HCT116 (cell line): ENCODE results near the gene CYSTM1. TPM values are rescaled to one million over a fixed set of nuclear protein-coding genes. Genes with fewer than 3 reads are reported as not detected.

ENCODE experiments used
- ATAC-seq: fragments of 200-7000 bp; cut with Tn5 transposase; 2 replicates; pipeline ENCODE4 v1.9.1; 2020; ENCODE audit warnings: mild to moderate bottlenecking, moderate library complexity
- BruUV-seq: library from RNA; stranded (reverse); fragments of 400-500 nt; replicated peaks from 2 replicates; lab custom pipeline; 2021; lab: Mats Ljungman, UMichigan
- CTCF ChIA-PET: fragments of 300-600 bp; sonication (Branson Sonifier 250); formaldehyde crosslinking; loops from one replicate; lab custom pipeline; 2021; ENCODE audit warnings: antibody characterized with exemption; lab: Charles Lee
- POLR2A ChIA-PET: fragments of 300-600, 350-600 bp; sonication (Branson Sonifier 250); formaldehyde crosslinking; loops from one replicate; lab custom pipeline; 2021; ENCODE audit warnings: antibody characterized with exemption; lab: Charles Lee
- RAD21 ChIA-PET, 2 experiments: fragments of 300-600 bp; sonication (Branson Sonifier 250); formaldehyde crosslinking; loops; one replicate each; lab custom pipeline; 2023; ENCODE audit warnings: low total read pairs in 2 of 2; ENCODE audit not compliant: uncharacterized antibody in 2 of 2, unreplicated experiment in 2 of 2, low non-redundant PET in 1 of 2; lab: Charles Lee
- DNase-seq: peaks from one replicate; pipeline ENCODE4 v3.0.0-alpha.2; 2010; ENCODE audit warnings: low read depth, low spot score
- H2AFZ ChIP-seq: fragments of 200-600 bp; shearing (Covaris generic), sonication (generic); 2 replicates; pipeline ENCODE4 v1.6.1; 2017; ENCODE audit warnings: low read depth, mixed run types, mixed read lengths, antibody characterized with exemption, low read length; ENCODE audit not compliant: poor library complexity, severe bottlenecking
- H3K27ac ChIP-seq: 2 replicates; pipeline ENCODE4 v1.5.1; 2012; ENCODE audit warnings: low read depth, low read length
- H3K27me3 ChIP-seq: fragments of 200-600 bp; sonication (generic); 2 replicates; pipeline ENCODE4 v1.6.1; 2016; ENCODE audit warnings: mixed run types, low read length, mixed read lengths; ENCODE audit not compliant: insufficient read depth
- H3K36me3 ChIP-seq, 2 experiments: fragments of 200-500 bp in 1 of 2; fragments of 200-600 bp in 1 of 2; sonication (Bioruptor generic) in 1 of 2; sonication (generic) in 1 of 2; 2 replicates each; pipeline versions ENCODE4 v1.5.1 to v1.6.1; 2014 to 2016; ENCODE audit warnings: low read length in 2 of 2, inconsistent platforms in 1 of 2, mixed read lengths in 1 of 2, mixed run types in 1 of 2; ENCODE audit not compliant: insufficient read depth in 2 of 2, control insufficient read depth in 1 of 2
- H3K4me1 ChIP-seq, 2 experiments: fragments of 200-600 bp in 1 of 2; sonication (generic) in 1 of 2; 2 replicates each; pipeline versions ENCODE4 v1.5.1 to v1.6.1; 2012 to 2017; ENCODE audit warnings: low read length in 2 of 2, inconsistent platforms in 1 of 2, mild to moderate bottlenecking in 1 of 2, mixed read lengths in 1 of 2, mixed run types in 1 of 2, moderate library complexity in 1 of 2; ENCODE audit not compliant: insufficient read depth in 2 of 2, control insufficient read depth in 1 of 2
- H3K4me2 ChIP-seq: fragments of 200-600 bp; sonication (generic); 2 replicates; pipeline ENCODE4 v1.6.1; 2017; ENCODE audit warnings: mixed run types, low read length, mixed read lengths
- H3K4me3 ChIP-seq, 2 experiments: fragments of 200-600 bp in 1 of 2; sonication (generic) in 1 of 2; replicated peaks in 1 of 2; 2 replicates each; pipeline ENCODE4 v1.5.1; 2011 to 2016; ENCODE audit warnings: low read length in 2 of 2, control low read depth in 1 of 2, low read depth in 1 of 2, mild to moderate bottlenecking in 1 of 2, mixed read lengths in 1 of 2, mixed run types in 1 of 2
- H3K79me2 ChIP-seq: fragments of 200-600 bp; sonication (generic); 2 replicates; pipeline ENCODE4 v1.6.1; 2017; ENCODE audit warnings: mild to moderate bottlenecking, mixed run types, low read length, moderate library complexity, mixed read lengths; ENCODE audit not compliant: insufficient read depth
- H3K9ac ChIP-seq: fragments of 200-600 bp; sonication (generic); 2 replicates; pipeline ENCODE4 v1.6.1; 2016; ENCODE audit warnings: low read length, mixed read lengths
- H3K9me2 ChIP-seq: fragments of 200-600 bp; sonication (generic), shearing (Covaris generic); 2 replicates; pipeline ENCODE4 v1.6.1; 2017; ENCODE audit warnings: mixed run types, mild to moderate bottlenecking, moderate library complexity; ENCODE audit not compliant: insufficient read depth
- H3K9me3 ChIP-seq, 2 experiments: fragments of 200-500 bp in 1 of 2; fragments of 200-600 bp in 1 of 2; sonication (Bioruptor generic) in 1 of 2; sonication (generic) in 1 of 2; 2 replicates each; pipeline ENCODE4 v1.6.1; 2014 to 2017; ENCODE audit warnings: low read length in 2 of 2, mixed read lengths in 2 of 2, inconsistent platforms in 1 of 2, low read depth in 1 of 2, mild to moderate bottlenecking in 1 of 2, mixed run types in 1 of 2, moderate library complexity in 1 of 2; ENCODE audit not compliant: control insufficient read depth in 1 of 2, insufficient read depth in 1 of 2
- H4K20me1 ChIP-seq: fragments of 200-600 bp; sonication (generic), shearing (Covaris generic); 2 replicates; pipeline ENCODE4 v1.6.1; 2017; ENCODE audit warnings: mixed run types, mild to moderate bottlenecking, moderate library complexity; ENCODE audit not compliant: insufficient read depth
- CEBPB ChIP-seq: IDR thresholded peaks from 2 replicates; pipeline ENCODE4 v1.6.1; 2012; ENCODE audit warnings: low read depth
- EGR1 ChIP-seq: IDR thresholded peaks from 2 replicates; pipeline ENCODE4 v1.6.1; 2012; ENCODE audit warnings: low read depth
- ELF1 ChIP-seq: IDR thresholded peaks from 2 replicates; pipeline ENCODE4 v1.6.1; 2012; ENCODE audit warnings: low read depth, borderline replicate concordance
- EZH2 ChIP-seq: fragments of 200-600 bp; sonication (generic); IDR thresholded peaks from 2 replicates; pipeline ENCODE4 v1.6.1; 2017; ENCODE audit warnings: antibody characterized with exemption, mixed run types
- EZH2phosphoT487 ChIP-seq: fragments of 200-600 bp; IDR thresholded peaks from 2 replicates; pipeline ENCODE4 v1.6.1; 2018; ENCODE audit warnings: antibody characterized with exemption, borderline replicate concordance
- FOSL1 ChIP-seq: IDR thresholded peaks from 2 replicates; pipeline ENCODE4 v1.6.1; 2012; ENCODE audit warnings: low read depth
- POLR2A ChIP-seq: IDR thresholded peaks from 2 replicates; pipeline ENCODE4 v1.7.0; 2011; ENCODE audit warnings: borderline replicate concordance; ENCODE audit not compliant: insufficient read depth, insufficient read length; ENCODE audit errors: extremely low read depth
- RAD21 ChIP-seq: IDR thresholded peaks from 2 replicates; pipeline ENCODE4 v1.6.1; 2012; ENCODE audit warnings: low read depth, mild to moderate bottlenecking
- SIN3A ChIP-seq: IDR thresholded peaks from 2 replicates; pipeline ENCODE4 v1.6.1; 2012; ENCODE audit warnings: low read depth
- SRF ChIP-seq: IDR thresholded peaks from 2 replicates; pipeline ENCODE4 v1.6.1; 2012; ENCODE audit warnings: low read depth
- TCF7L2 ChIP-seq: IDR thresholded peaks from 2 replicates; pipeline ENCODE4 v1.7.0; 2011; ENCODE audit warnings: borderline replicate concordance, inconsistent platforms; ENCODE audit not compliant: insufficient read depth, insufficient read length; ENCODE audit errors: extremely low read depth
- ZFX ChIP-seq: fragments of 450-650 bp; IDR thresholded peaks from 2 replicates; pipeline ENCODE4 v1.6.1; 2017
- ZNF274 ChIP-seq: fragments of 200-500 bp; sonication (Bioruptor generic); IDR thresholded peaks from 2 replicates; pipeline ENCODE4 v1.6.1; 2014; ENCODE audit warnings: mild to moderate bottlenecking, low read depth, low read length, inconsistent platforms
- intact Hi-C: fragments of 100-400 bp; cut with micrococcal nuclease; formaldehyde crosslinking; loops from 2 replicates; pipeline ENCODE4 v1.10.0; 2022
- total RNA-seq: library from RNA; stranded (reverse); gene quantifications from one replicate; pipeline ENCODE4 v1.2.1, GENCODE V29; 2021; ENCODE audit not compliant: unreplicated experiment
- TF ChIP-seq, protein P1 (sequence below): IDR thresholded peaks from 2 replicates; pipeline ENCODE4 v1.6.1; 2012; ENCODE audit warnings: low read depth
- TF ChIP-seq, protein P2 (sequence below), 3 experiments: fragments of 200-600 bp in 1 of 3; sonication (generic) in 1 of 3; IDR thresholded peaks in 2 of 3; conservative IDR thresholded peaks in 1 of 3; 2 replicates each; pipeline ENCODE4 v1.5.1; 2012 to 2017; ENCODE audit warnings: low read depth in 2 of 3, low read length in 2 of 3, antibody characterized with exemption in 1 of 3, borderline replicate concordance in 1 of 3, control low read depth in 1 of 3, mild to moderate bottlenecking in 1 of 3, mixed read lengths in 1 of 3, mixed run types in 1 of 3, moderate library complexity in 1 of 3; ENCODE audit not compliant: insufficient read depth in 1 of 3
- TF ChIP-seq, protein P3 (sequence below): IDR thresholded peaks from 2 replicates; pipeline ENCODE4 v1.6.1; 2012
- TF ChIP-seq, protein P4 (sequence below): IDR thresholded peaks from 2 replicates; pipeline ENCODE4 v1.6.1; 2011; ENCODE audit warnings: mild to moderate bottlenecking, low read length, moderate library complexity; ENCODE audit not compliant: insufficient replicate concordance; ENCODE audit errors: extremely low read depth
- TF ChIP-seq, protein P5 (sequence below): IDR thresholded peaks from 2 replicates; pipeline ENCODE4 v1.6.1; 2012

Gene CYSTM1
- total RNA-seq, 1 experiment from 2014 or later, result 56.0 TPM

DNA sequence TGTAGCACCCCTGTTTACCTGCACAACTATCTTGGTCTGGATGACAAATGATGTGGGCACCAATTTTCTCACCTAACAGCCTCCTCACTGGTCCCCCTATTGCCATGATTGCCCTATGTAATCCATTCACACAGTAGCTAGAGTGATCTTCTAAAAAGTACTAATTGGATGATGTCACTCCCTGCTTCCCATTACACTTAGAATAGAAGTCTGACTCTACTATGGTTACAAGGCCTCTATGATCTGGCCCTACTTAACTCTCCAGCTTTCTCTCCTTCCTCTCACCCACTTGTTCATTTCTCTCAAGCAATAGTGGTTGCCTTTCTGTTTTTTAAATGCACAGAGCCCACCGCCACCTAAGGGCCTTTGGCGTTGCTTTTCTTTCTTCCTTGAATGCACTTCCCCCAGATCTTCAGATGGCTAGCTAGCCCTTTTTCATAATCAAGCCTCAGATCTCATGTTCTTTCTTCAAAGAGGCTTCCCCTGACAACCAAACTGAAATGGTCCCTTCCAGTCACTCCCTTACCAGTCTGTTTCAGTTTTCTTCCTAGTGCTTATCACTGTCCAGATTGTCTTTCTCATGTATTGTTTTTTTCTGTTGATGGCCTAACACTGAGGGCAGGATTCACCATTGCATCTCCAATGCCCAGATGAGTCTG, 40.6 kb upstream of the CYSTM1 start (continued):
- TF ChIP-seq, protein P1, sequence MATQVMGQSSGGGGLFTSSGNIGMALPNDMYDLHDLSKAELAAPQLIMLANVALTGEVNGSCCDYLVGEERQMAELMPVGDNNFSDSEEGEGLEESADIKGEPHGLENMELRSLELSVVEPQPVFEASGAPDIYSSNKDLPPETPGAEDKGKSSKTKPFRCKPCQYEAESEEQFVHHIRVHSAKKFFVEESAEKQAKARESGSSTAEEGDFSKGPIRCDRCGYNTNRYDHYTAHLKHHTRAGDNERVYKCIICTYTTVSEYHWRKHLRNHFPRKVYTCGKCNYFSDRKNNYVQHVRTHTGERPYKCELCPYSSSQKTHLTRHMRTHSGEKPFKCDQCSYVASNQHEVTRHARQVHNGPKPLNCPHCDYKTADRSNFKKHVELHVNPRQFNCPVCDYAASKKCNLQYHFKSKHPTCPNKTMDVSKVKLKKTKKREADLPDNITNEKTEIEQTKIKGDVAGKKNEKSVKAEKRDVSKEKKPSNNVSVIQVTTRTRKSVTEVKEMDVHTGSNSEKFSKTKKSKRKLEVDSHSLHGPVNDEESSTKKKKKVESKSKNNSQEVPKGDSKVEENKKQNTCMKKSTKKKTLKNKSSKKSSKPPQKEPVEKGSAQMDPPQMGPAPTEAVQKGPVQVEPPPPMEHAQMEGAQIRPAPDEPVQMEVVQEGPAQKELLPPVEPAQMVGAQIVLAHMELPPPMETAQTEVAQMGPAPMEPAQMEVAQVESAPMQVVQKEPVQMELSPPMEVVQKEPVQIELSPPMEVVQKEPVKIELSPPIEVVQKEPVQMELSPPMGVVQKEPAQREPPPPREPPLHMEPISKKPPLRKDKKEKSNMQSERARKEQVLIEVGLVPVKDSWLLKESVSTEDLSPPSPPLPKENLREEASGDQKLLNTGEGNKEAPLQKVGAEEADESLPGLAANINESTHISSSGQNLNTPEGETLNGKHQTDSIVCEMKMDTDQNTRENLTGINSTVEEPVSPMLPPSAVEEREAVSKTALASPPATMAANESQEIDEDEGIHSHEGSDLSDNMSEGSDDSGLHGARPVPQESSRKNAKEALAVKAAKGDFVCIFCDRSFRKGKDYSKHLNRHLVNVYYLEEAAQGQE, result no peak

DNA sequence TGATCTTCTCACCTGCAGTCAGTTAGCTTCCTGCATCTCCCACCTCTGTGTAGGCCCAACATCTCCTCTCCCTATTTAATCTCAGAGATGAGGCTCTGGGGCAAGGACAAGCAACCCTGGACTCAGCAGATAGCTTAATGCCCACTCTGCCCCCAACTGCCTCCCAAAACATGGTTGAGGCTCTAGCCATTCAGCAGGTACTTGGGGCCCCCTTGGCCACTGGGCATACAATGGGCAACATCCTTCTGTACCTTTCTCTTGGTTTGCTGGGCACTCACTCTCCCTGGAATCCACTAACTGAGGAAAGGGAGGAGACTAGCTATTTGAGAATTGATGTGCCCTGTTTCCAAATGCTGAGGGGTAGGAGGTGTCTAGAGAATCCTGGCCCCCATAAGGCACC, 39.9 kb upstream of the CYSTM1 start:
- ChIA-PET CTCF (no interaction called here), RAD21 (no interaction called here), POLR2A (no interaction called here)
- Histone ChIP-seq H3K4me1 (peaks cover 0 to 19% of the 10 kb centered on the region in 2 experiments; a peak in 2 of 4 replicates), H3K9me3 (no peaks in the 10 kb centered on the region), H3K36me3 (no peaks in the 10 kb centered on the region), H3K9ac (no peak overlapping the region), H3K4me2 (no peak overlapping the region), H3K27me3 (no peaks in the 10 kb centered on the region), H4K20me1 (no peaks in the 10 kb centered on the region), H3K79me2 (no peaks in the 10 kb centered on the region; the same call in 1 of the 2 replicates), H2AFZ (no peak overlapping the region), H3K27ac (no peak overlapping the region), H3K4me3 (no peak overlapping the region), H3K9me2 (no peaks in the 10 kb centered on the region)
- ATAC-seq (no peak), DNase-seq (no peak)
- no TSS peak for BruUV-seq
- intact Hi-C loops, result no loop called here
- TF ChIP-seq ELF1 (no peak), EGR1 (no peak), TCF7L2 (no peak), CEBPB (no peak), SIN3A (no peak), SRF (no peak), EZH2 (no peak), RAD21 (no peak), ZNF274 (no peak), ZFX (no peak), EZH2phosphoT487 (no peak), POLR2A (no peak), FOSL1 (no peak)
- TF ChIP-seq, protein P2, sequence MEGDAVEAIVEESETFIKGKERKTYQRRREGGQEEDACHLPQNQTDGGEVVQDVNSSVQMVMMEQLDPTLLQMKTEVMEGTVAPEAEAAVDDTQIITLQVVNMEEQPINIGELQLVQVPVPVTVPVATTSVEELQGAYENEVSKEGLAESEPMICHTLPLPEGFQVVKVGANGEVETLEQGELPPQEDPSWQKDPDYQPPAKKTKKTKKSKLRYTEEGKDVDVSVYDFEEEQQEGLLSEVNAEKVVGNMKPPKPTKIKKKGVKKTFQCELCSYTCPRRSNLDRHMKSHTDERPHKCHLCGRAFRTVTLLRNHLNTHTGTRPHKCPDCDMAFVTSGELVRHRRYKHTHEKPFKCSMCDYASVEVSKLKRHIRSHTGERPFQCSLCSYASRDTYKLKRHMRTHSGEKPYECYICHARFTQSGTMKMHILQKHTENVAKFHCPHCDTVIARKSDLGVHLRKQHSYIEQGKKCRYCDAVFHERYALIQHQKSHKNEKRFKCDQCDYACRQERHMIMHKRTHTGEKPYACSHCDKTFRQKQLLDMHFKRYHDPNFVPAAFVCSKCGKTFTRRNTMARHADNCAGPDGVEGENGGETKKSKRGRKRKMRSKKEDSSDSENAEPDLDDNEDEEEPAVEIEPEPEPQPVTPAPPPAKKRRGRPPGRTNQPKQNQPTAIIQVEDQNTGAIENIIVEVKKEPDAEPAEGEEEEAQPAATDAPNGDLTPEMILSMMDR (IDR thresholded peaks at IDR 0.05 in 2 of 3, conservative IDR thresholded peaks at IDR 0.05 in 1 of 3; ENCODE audit: borderline replicate concordance in 1 of 3, insufficient read depth in 1 of 3, low read depth in 2 of 3, low read length in 2 of 3), result no peak
- TF ChIP-seq, protein P3, sequence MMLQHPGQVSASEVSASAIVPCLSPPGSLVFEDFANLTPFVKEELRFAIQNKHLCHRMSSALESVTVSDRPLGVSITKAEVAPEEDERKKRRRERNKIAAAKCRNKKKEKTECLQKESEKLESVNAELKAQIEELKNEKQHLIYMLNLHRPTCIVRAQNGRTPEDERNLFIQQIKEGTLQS, result no peak
- TF ChIP-seq, protein P4, sequence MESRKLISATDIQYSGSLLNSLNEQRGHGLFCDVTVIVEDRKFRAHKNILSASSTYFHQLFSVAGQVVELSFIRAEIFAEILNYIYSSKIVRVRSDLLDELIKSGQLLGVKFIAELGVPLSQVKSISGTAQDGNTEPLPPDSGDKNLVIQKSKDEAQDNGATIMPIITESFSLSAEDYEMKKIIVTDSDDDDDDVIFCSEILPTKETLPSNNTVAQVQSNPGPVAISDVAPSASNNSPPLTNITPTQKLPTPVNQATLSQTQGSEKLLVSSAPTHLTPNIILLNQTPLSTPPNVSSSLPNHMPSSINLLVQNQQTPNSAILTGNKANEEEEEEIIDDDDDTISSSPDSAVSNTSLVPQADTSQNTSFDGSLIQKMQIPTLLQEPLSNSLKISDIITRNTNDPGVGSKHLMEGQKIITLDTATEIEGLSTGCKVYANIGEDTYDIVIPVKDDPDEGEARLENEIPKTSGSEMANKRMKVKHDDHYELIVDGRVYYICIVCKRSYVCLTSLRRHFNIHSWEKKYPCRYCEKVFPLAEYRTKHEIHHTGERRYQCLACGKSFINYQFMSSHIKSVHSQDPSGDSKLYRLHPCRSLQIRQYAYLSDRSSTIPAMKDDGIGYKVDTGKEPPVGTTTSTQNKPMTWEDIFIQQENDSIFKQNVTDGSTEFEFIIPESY, result no peak
- TF ChIP-seq, protein P5, sequence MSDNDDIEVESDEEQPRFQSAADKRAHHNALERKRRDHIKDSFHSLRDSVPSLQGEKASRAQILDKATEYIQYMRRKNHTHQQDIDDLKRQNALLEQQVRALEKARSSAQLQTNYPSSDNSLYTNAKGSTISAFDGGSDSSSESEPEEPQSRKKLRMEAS, result no peak
